B cell (primary cell): ENCODE measurements around the gene HMBS.

Source experiments
- CTCF ChIP-seq: fragments of 200-600 bp; IDR thresholded peaks from one replicate; pipeline ENCODE4 v1.8.0; 2022; ENCODE audit warnings: antibody characterized with exemption, mild to moderate bottlenecking
- EZH2 ChIP-seq: IDR thresholded peaks from 2 replicates; pipeline ENCODE4 v1.6.1; 2012; ENCODE audit warnings: borderline replicate concordance, low read depth, mild to moderate bottlenecking, moderate library complexity, low read length; ENCODE audit not compliant: insufficient read depth, poor library complexity, severe bottlenecking

DNA sequence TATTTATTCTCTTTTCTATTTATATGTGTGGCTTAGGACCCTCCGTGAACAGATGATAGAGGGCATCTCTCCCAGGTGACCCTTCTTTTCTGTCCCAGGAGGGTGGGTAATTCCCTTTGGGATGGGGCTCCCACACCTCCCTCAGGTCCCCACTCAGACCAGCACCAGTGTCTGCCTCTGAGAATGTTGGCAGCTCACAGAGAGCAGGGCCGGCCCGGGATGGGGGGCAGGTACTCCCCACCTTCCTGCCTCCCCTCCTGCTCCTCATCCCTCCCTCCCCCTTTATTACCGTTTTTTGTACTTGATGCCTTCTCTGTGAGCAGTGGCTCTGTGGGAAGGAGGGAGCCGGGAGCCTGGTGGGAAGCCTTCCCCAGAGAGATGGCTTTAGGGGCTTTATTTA, 31.9 kb downstream of the HMBS start:
- TF ChIP-seq CTCF, result no peak
- TF ChIP-seq EZH2, result no peak
